ENCODE data around the gene NLN. TPM values are rescaled to one million over a fixed set of nuclear protein-coding genes. Genes with fewer than 3 reads are reported as not detected.
"Not testable (repeated sequence)": the region's sequence is repeated elsewhere in the genome, so short reads cannot be mapped to it uniquely, and the experiment has no call there.

The NLN gene
- total RNA-seq, 4 donors from 2014 or later, result 8.7 to 17.5 (median 13.1) TPM

- Histone ChIP-seq H3K36me3 (no peaks in the 10 kb centered on the region), H3K4me3 (replicated peaks in 1 of 3) (no peak overlapping the region), H3K9me3 (no peaks in the 10 kb centered on the region), H3K27ac (no peak overlapping the region), H3K27me3 (no peaks in the 10 kb centered on the region), H3K4me1 (no peaks in the 10 kb centered on the region)
- no peak for DNase-seq
- intact Hi-C loops (cut with DNase I), result no loop called here
- TF ChIP-seq POLR2A (IDR thresholded peaks at IDR 0.05), result no peak
- no peak for TF ChIP-seq CTCF (IDR thresholded peaks at IDR 0.05)
Measured at GRCh38 chr5:65837139-65837538, 115.1 kb downstream of the NLN start.

- H3K36me3 ChIP-seq; H3K9me3 ChIP-seq; H3K4me3 ChIP-seq (replicated peaks in 1 of 3); DNase-seq; H3K27ac ChIP-seq; intact Hi-C loops (cut with DNase I); H3K27me3 ChIP-seq; H3K4me1 ChIP-seq: not testable (repeated sequence)
Measured at GRCh38 chr5:65839170-65839569, 117.2 kb downstream of the NLN start.

- no peak for TF ChIP-seq POLR2A (IDR thresholded peaks at IDR 0.05)
- no peak for TF ChIP-seq CTCF (IDR thresholded peaks at IDR 0.05)
- no peak overlapping the region for H3K4me3 ChIP-seq (replicated peaks in 1 of 3)
- no peaks in the 10 kb centered on the region for H3K36me3 ChIP-seq
- H3K4me1 ChIP-seq, result no peaks in the 10 kb centered on the region
- no peak for DNase-seq
- H3K9me3 ChIP-seq, result no peaks in the 10 kb centered on the region
- H3K27me3 ChIP-seq, result no peaks in the 10 kb centered on the region
- H3K27ac ChIP-seq, result no peak overlapping the region
- intact Hi-C loops (cut with DNase I), result no loop called here
- WGBS, 2 donors, result 86% methylated on average over 3 of the region's 3 CpGs
Measured at GRCh38 chr5:65840071-65840470, 118.1 kb downstream of the NLN start.

DNA sequence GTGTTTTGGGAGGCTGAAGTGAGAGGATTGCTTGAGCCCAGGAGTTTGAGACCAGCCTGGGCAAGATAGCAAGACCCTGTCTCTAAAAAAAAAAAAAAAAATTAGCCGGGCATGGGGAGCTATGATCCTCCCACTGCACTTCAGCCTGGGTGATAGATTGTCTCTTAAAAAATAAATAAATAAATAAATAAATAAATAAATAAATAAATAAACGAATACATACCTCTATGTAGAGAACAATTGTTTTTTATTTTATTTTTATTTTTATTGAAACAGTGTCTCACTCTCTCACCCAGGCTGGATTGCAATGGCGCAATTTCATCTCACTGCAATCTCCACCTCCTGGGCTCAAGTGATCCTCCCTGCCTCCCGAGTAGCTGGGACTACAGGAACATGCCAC lies 122.8 kb downstream of the NLN start:
- WGBS, 2 donors, result 92% methylated on average over 4 of the region's 4 CpGs
- H3K9me3 ChIP-seq; H3K27ac ChIP-seq; H3K36me3 ChIP-seq; H3K4me1 ChIP-seq; H3K4me3 ChIP-seq (replicated peaks in 1 of 3); intact Hi-C loops (cut with DNase I); DNase-seq; H3K27me3 ChIP-seq: not testable (repeated sequence)

DNA sequence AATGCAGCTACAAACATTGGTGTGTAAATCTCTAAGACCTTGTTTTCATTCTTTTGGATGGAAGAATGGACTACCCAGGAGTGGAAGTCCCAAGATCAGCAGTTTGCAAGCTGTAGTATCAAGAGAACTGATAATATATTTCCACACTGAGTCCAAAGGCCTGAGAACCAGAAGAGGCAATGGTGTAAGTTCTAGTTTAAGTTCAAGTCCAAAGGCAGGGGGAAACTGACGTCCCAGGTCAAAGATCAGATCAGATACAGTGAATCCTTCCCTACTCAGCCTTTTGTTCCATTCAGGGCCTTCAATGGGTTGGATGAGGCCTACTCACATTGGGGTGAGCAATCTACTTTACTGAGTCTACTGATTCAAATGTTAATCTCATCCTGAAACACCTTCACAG lies 124.1 kb downstream of the NLN start:
- H3K4me3 ChIP-seq (replicated peaks in 1 of 3), result no peak overlapping the region
- H3K27me3 ChIP-seq, result no peaks in the 10 kb centered on the region
- H3K36me3 ChIP-seq, result no peaks in the 10 kb centered on the region
- intact Hi-C loops (cut with DNase I), result no loop called here
- no peaks in the 10 kb centered on the region for H3K4me1 ChIP-seq
- H3K9me3 ChIP-seq, result no peaks in the 10 kb centered on the region
- H3K27ac ChIP-seq, result no peak overlapping the region
- WGBS, 2 donors, result 94 to 100% methylated on average over 1 of the region's 1 CpG
- DNase-seq, result no peak
- TF ChIP-seq POLR2A (IDR thresholded peaks at IDR 0.05) (no peak), CTCF (IDR thresholded peaks at IDR 0.05) (no peak)

DNA sequence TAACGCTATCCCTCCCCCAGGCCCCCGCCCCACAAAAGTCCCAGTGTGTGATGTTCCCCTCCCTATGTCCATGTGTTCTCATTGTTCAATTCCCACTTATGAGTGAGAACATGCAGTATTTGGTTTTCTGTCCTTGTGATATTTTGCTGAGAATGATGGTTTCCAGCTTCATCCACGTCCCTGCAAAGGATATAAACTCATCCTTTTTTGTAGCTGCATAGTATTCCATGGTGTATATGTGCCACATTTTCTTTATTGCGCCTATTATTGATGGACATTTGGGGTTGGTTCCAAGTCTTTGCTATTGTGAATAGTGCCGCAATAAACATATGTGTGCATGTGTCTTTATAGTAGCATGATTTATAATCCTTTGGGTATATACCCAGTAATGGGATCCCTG lies 125.0 kb downstream of the NLN start:
- H3K4me3 ChIP-seq (replicated peaks in 1 of 3); intact Hi-C loops (cut with DNase I); H3K9me3 ChIP-seq; DNase-seq; H3K36me3 ChIP-seq; H3K4me1 ChIP-seq; H3K27me3 ChIP-seq; H3K27ac ChIP-seq: not testable (repeated sequence)
- 96 to 97% methylated on average over 5 of the region's 5 CpGs for WGBS, 2 donors

GRCh38 chr5:65849918-65850317 lies 127.9 kb downstream of the NLN start:
- H3K4me1 ChIP-seq; H3K27me3 ChIP-seq; intact Hi-C loops (cut with DNase I); DNase-seq; H3K4me3 ChIP-seq (replicated peaks in 1 of 3); H3K9me3 ChIP-seq; H3K36me3 ChIP-seq; H3K27ac ChIP-seq: not testable (repeated sequence)
- 68 to 71% methylated on average over 1 of the region's 1 CpG for WGBS, 2 donors

All from thyroid gland (tissue), 4 donors.